ENCODE results near the gene TEAD1.

- TF ChIP-seq EP300 (IDR thresholded peaks at IDR 0.05): no peak
- no peak for TF ChIP-seq CTCF (IDR thresholded peaks at IDR 0.05)
- no peak for TF ChIP-seq POLR2AphosphoS5 (IDR thresholded peaks at IDR 0.05)
Observed at GRCh38 chr11:12754582-12755234, 80.5 kb downstream of the TEAD1 start.
